Activated CD8-positive, alpha-beta memory T cell treated with anti-CD3 and anti-CD28 coated beads for 48 hours (primary cell): ENCODE data around the gene ENPP4.
A peak's percentile ranks its signal among the peaks of the same experiment; 100 is the strongest.
"Not testable (repeated sequence)": the region's sequence is repeated elsewhere in the genome, so short reads cannot be mapped to it uniquely, and the experiment has no call there.

ENCODE experiments used
- DNase-seq, 3 experiments: peaks; one replicate each; pipeline ENCODE4 v3.0.0-alpha.2; 2020; ENCODE audit warnings: low read depth in 2 of 3, low spot score in 2 of 3

The ENPP4 gene

GRCh38 chr6:46129629-46130511, at the start of gene ENPP4:
ENPP4 (plus strand) TSS chr6:46129989; CDS start chr6:46139584, 9,595 bp downstream.
- DNase-seq = peak; percentile 52 to 90 (median 80)

GRCh38 chr6:46080111-46080510, 49.7 kb upstream of the ENPP4 start:
- no peak for DNase-seq

GRCh38 chr6:46085688-46086087, 44.1 kb upstream of the ENPP4 start:
- DNase-seq = not testable (repeated sequence)

GRCh38 chr6:46090115-46091079, 39.4 kb upstream of the ENPP4 start:
- peak in 2 of 3 experiments; percentile 10 to 20 for DNase-seq

GRCh38 chr6:46091080-46091478, 38.7 kb upstream of the ENPP4 start:
- no peak for DNase-seq

- DNase-seq = no peak
Measured at GRCh38 chr6:46095251-46095650, 34.5 kb upstream of the ENPP4 start.

- DNase-seq = no peak
Measured at GRCh38 chr6:46097366-46097765, 32.4 kb upstream of the ENPP4 start.

GRCh38 chr6:46098678-46099077, 31.1 kb upstream of the ENPP4 start:
- DNase-seq = no peak

GRCh38 chr6:46099952-46100351, 29.8 kb upstream of the ENPP4 start:
- DNase-seq = no peak

GRCh38 chr6:46102123-46102522, 27.7 kb upstream of the ENPP4 start:
- DNase-seq = no peak

GRCh38 chr6:46103441-46104115, 26.2 kb upstream of the ENPP4 start:
- no peak for DNase-seq

GRCh38 chr6:46104209-46104608, 25.6 kb upstream of the ENPP4 start:
- no peak for DNase-seq

- no peak for DNase-seq
Measured at GRCh38 chr6:46105568-46105967, 24.2 kb upstream of the ENPP4 start.

- DNase-seq = no peak
Measured at GRCh38 chr6:46113370-46113769, 16.4 kb upstream of the ENPP4 start.

- DNase-seq = no peak
Measured at GRCh38 chr6:46115634-46116033, 14.2 kb upstream of the ENPP4 start.

- DNase-seq = no peak
Measured at GRCh38 chr6:46116289-46116688, 13.5 kb upstream of the ENPP4 start.

- no peak for DNase-seq
Measured at GRCh38 chr6:46118157-46118556, 11.6 kb upstream of the ENPP4 start.

- no peak for DNase-seq
Measured at GRCh38 chr6:46118836-46119235, 11.0 kb upstream of the ENPP4 start.

- DNase-seq = not testable (repeated sequence)
Measured at GRCh38 chr6:46119679-46120078, 10.1 kb upstream of the ENPP4 start.

- DNase-seq = no peak
Measured at GRCh38 chr6:46128476-46128875, 1.3 kb upstream of the ENPP4 start.

GRCh38 chr6:46129291-46129628, 529 bp upstream of the ENPP4 start:
- DNase-seq = no peak
